Measurements from ENCODE around the gene GAB1. TPM values are rescaled to one million over a fixed set of nuclear protein-coding genes. Genes with fewer than 3 reads are reported as not detected.

The GAB1 gene
- total and polyA plus RNA-seq, 2 donors from 2014 or later: 3.6 to 38.0 TPM

- H3K4me1 ChIP-seq (ENCODE audit: control insufficient read depth in 2 of 3, insufficient read depth in 2 of 3, low read depth in 1 of 3, low read length in 3 of 3): no peaks in the 10 kb centered on the region
- H3K27me3 ChIP-seq (ENCODE audit: control insufficient read depth, insufficient read depth, low read length): no peaks in the 10 kb centered on the region
- H3K36me3 ChIP-seq (ENCODE audit: control insufficient read depth in 2 of 3, insufficient read depth in 3 of 3, low read length in 3 of 3): no peaks in the 10 kb centered on the region
- no peak overlapping the region for H3K4me3 ChIP-seq (ENCODE audit: low read length in 3 of 3)
- no peak for DNase-seq
- no peak overlapping the region for H3K27ac ChIP-seq (ENCODE audit: low read depth in 2 of 2, low read length in 2 of 2)
- FAIRE-seq: no peak
- no peak for TF ChIP-seq CTCF (IDR thresholded peaks at IDR 0.05; ENCODE audit: borderline replicate concordance, extremely low read depth, insufficient read depth)
- intact Hi-C loops (cut with DNase I): no loop called here
- no peaks in the 10 kb centered on the region for H3K9me3 ChIP-seq (ENCODE audit: control insufficient read depth in 2 of 3, insufficient read depth in 1 of 3, low read length in 3 of 3)
- H3K9ac ChIP-seq (ENCODE audit: low read length in 3 of 3): no peak overlapping the region
Observed at GRCh38 chr4:143311924-143312323, 24.8 kb upstream of the GAB1 start.

GRCh38 chr4:143313521-143313920, 23.2 kb upstream of the GAB1 start:
- FAIRE-seq: no peak
- intact Hi-C loops (cut with DNase I): no loop called here

GRCh38 chr4:143313996-143314395, 22.7 kb upstream of the GAB1 start:
- no peak overlapping the region for H3K27ac ChIP-seq (ENCODE audit: low read depth in 2 of 2, low read length in 2 of 2)
- intact Hi-C loops (cut with DNase I): no loop called here
- no peak for DNase-seq
- no peaks in the 10 kb centered on the region for H3K36me3 ChIP-seq (ENCODE audit: control insufficient read depth in 2 of 3, insufficient read depth in 3 of 3, low read length in 3 of 3)
- H3K9me3 ChIP-seq (ENCODE audit: control insufficient read depth in 2 of 3, insufficient read depth in 1 of 3, low read length in 3 of 3): no peaks in the 10 kb centered on the region
- H3K9ac ChIP-seq (ENCODE audit: low read length in 3 of 3): no peak overlapping the region
- no peaks in the 10 kb centered on the region for H3K27me3 ChIP-seq (ENCODE audit: control insufficient read depth, insufficient read depth, low read length)
- no peak for TF ChIP-seq CTCF (IDR thresholded peaks at IDR 0.05; ENCODE audit: borderline replicate concordance, extremely low read depth, insufficient read depth)
- FAIRE-seq: no peak
- no peak overlapping the region for H3K4me3 ChIP-seq (ENCODE audit: low read length in 3 of 3)
- H3K4me1 ChIP-seq (ENCODE audit: control insufficient read depth in 2 of 3, insufficient read depth in 2 of 3, low read depth in 1 of 3, low read length in 3 of 3): no peaks in the 10 kb centered on the region

More at GRCh38 chr4:143313521-143313920, 23.2 kb upstream of the GAB1 start:
- no peak for DNase-seq
- no peak overlapping the region for H3K4me3 ChIP-seq (ENCODE audit: low read length in 3 of 3)
- H3K9me3 ChIP-seq (ENCODE audit: control insufficient read depth in 2 of 3, insufficient read depth in 1 of 3, low read length in 3 of 3): no peaks in the 10 kb centered on the region
- no peaks in the 10 kb centered on the region for H3K27me3 ChIP-seq (ENCODE audit: control insufficient read depth, insufficient read depth, low read length)
- no peak overlapping the region for H3K9ac ChIP-seq (ENCODE audit: low read length in 3 of 3)
- no peak for TF ChIP-seq CTCF (IDR thresholded peaks at IDR 0.05; ENCODE audit: borderline replicate concordance, extremely low read depth, insufficient read depth)
- no peak overlapping the region for H3K27ac ChIP-seq (ENCODE audit: low read depth in 2 of 2, low read length in 2 of 2)
- no peaks in the 10 kb centered on the region for H3K4me1 ChIP-seq (ENCODE audit: control insufficient read depth in 2 of 3, insufficient read depth in 2 of 3, low read depth in 1 of 3, low read length in 3 of 3)
- no peaks in the 10 kb centered on the region for H3K36me3 ChIP-seq (ENCODE audit: control insufficient read depth in 2 of 3, insufficient read depth in 3 of 3, low read length in 3 of 3)

GRCh38 chr4:143320113-143320512, 16.6 kb upstream of the GAB1 start:
- no peaks in the 10 kb centered on the region for H3K27me3 ChIP-seq (ENCODE audit: control insufficient read depth, insufficient read depth, low read length)
- intact Hi-C loops (cut with DNase I): no loop called here
- H3K9ac ChIP-seq (ENCODE audit: low read length in 3 of 3): no peak overlapping the region
- no peak overlapping the region for H3K4me3 ChIP-seq (ENCODE audit: low read length in 3 of 3)
- FAIRE-seq (no peak), DNase-seq (no peak)
- no peaks in the 10 kb centered on the region for H3K36me3 ChIP-seq (ENCODE audit: control insufficient read depth in 2 of 3, insufficient read depth in 3 of 3, low read length in 3 of 3)
- H3K27ac ChIP-seq (ENCODE audit: low read depth in 2 of 2, low read length in 2 of 2): no peak overlapping the region
- TF ChIP-seq CTCF (IDR thresholded peaks at IDR 0.05; ENCODE audit: borderline replicate concordance, extremely low read depth, insufficient read depth): no peak
- H3K4me1 ChIP-seq (ENCODE audit: control insufficient read depth in 2 of 3, insufficient read depth in 2 of 3, low read depth in 1 of 3, low read length in 3 of 3): no peaks in the 10 kb centered on the region
- no peaks in the 10 kb centered on the region for H3K9me3 ChIP-seq (ENCODE audit: control insufficient read depth in 2 of 3, insufficient read depth in 1 of 3, low read length in 3 of 3)

Measured in kidney (tissue), 14 donors.